Frontal cortex (tissue), 4 donors: ENCODE data around the gene BPIFA1. TPM values are rescaled to one million over a fixed set of nuclear protein-coding genes. Genes with fewer than 3 reads are reported as not detected.
A peak's percentile ranks its signal among the peaks of the same experiment; 100 is the strongest.

ENCODE experiments used
- DNase-seq, 2 donors: peaks; one replicate each; pipeline ENCODE4 v3.0.0; 2012; ENCODE audit warnings: low spot score in 2 of 2
- FAIRE-seq: peaks from 2 replicates; lab custom pipeline; 2012; peaks lifted over from hg19 to GRCh38; lab: Jason Lieb, UNC
- total RNA-seq: library from RNA; depleted of rRNA; stranded (reverse); fragments of >200 nt; gene quantifications from one replicate; pipeline ENCODE4 v1.2.3, GENCODE V29; 2014
- donor health status: control.
- donor health status: control.
- donor health status: control.

Gene BPIFA1
- total RNA-seq, 1 donor from 2014 or later: not detected

- DNase-seq (no peak), FAIRE-seq (no peak)
Observed at GRCh38 chr20:33276303-33277113, 40.7 kb downstream of the BPIFA1 start.

GRCh38 chr20:33277471-33278441, 42.0 kb downstream of the BPIFA1 start:
- DNase-seq: no peak
- FAIRE-seq: no peak

GRCh38 chr20:33278700-33279099, 42.9 kb downstream of the BPIFA1 start:
- FAIRE-seq (no peak), DNase-seq (no peak)

- no peak for DNase-seq
- FAIRE-seq: no peak
Observed at GRCh38 chr20:33279261-33279910, 43.6 kb downstream of the BPIFA1 start.

GRCh38 chr20:33280000-33280680, 44.3 kb downstream of the BPIFA1 start:
- FAIRE-seq (no peak), DNase-seq (no peak)

- no peak for FAIRE-seq
- no peak for DNase-seq
Observed at GRCh38 chr20:33280775-33281174, 45.0 kb downstream of the BPIFA1 start.

GRCh38 chr20:33281550-33282146, 45.9 kb downstream of the BPIFA1 start:
- peak in 1 of 2 donors; percentile 42 for DNase-seq
- FAIRE-seq: no peak

GRCh38 chr20:33282196-33282934, 46.6 kb downstream of the BPIFA1 start:
- no peak for FAIRE-seq

GRCh38 chr20:33282991-33283555, 47.3 kb downstream of the BPIFA1 start, which contains the start of gene BPIFB1:
Gene BPIFB1, plus strand, starts transcription at chr20:33283214. Its CDS starts 2,860 bp downstream, at chr20:33286074.
- no peak for DNase-seq
- FAIRE-seq: no peak

More at GRCh38 chr20:33282196-33282934, 46.6 kb downstream of the BPIFA1 start:
- no peak for DNase-seq

GRCh38 chr20:33284284-33284683, 48.5 kb downstream of the BPIFA1 start:
- no peak for FAIRE-seq
- DNase-seq: no peak

- FAIRE-seq (no peak), DNase-seq (no peak)
Observed at GRCh38 chr20:33284937-33285336, 49.1 kb downstream of the BPIFA1 start.

GRCh38 chr20:33285861-33286495, 50.2 kb downstream of the BPIFA1 start:
- FAIRE-seq: no peak
- no peak for DNase-seq

GRCh38 chr20:33287884-33288283, 52.1 kb downstream of the BPIFA1 start:
- no peak for DNase-seq
- no peak for FAIRE-seq

GRCh38 chr20:33290852-33291251, 55.1 kb downstream of the BPIFA1 start:
- FAIRE-seq (no peak), DNase-seq (no peak)

- DNase-seq (no peak), FAIRE-seq (no peak)
Observed at GRCh38 chr20:33291416-33291815, 55.6 kb downstream of the BPIFA1 start.

- DNase-seq (peak; percentile 33 to 48), FAIRE-seq (no peak)
Observed at GRCh38 chr20:33291830-33292355, 56.1 kb downstream of the BPIFA1 start.
